ENCODE results near the gene RAB43. TPM values are rescaled to one million over a fixed set of nuclear protein-coding genes. Genes with fewer than 3 reads are reported as not detected.

The RAB43 gene
- total RNA-seq, 1 donor from 2014 or later, result 34.5 TPM

DNA sequence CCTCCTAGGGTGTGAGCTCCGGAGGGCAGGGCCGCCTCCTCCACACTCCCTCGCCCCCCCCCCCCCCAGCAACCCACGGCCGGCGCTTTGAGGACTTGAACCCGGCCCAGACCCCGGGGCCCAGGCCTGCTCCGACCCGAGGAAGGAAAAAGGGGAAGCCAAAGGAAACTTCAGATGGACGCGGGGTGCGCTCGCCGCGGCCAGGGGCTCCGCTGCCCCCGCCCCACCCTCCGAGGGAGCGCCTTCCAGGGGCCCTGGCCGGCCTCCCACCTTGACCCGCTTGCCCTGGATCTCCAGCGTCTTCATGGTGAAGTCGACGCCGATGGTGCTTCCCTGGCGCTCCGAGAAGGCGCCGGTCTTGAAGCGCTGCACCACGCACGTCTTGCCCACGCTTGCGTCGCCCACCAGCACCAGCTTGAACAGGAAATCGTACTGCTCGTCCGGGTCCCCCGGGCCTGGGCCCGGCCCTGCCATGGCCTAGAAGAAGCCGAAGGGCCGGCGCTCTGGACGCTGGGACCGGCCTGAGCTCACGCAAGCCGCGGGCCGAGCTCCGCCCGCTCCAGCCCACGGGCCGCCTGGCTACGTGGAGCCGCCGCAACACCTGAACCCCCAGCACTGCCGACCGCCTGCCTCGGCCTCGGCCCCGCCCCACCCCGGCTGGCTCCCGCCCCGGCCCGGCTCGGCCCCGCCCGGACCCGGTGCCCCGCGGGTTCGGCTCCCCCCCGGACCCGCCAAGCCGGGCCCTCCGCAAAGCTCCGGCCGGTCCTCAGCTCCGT lies 400 bp downstream of the RAB43 start:
- peak overlapping the region; percentile 61 for H2AFZ ChIP-seq (ENCODE audit: low read depth, low read length)
- peaks cover 8% of the 10 kb centered on the region for H3K36me3 ChIP-seq (ENCODE audit: insufficient read depth, low read length)
- peak overlapping the region; percentile 80 for H3K27ac Mint-ChIP-seq (ENCODE audit: unreplicated experiment)
- peak overlapping the region; percentile 88 for H3K4me3 Mint-ChIP-seq (ENCODE audit: unreplicated experiment)
- FAIRE-seq (no peak), DNase-seq (ENCODE audit: low read depth) (no peak)
- H3K27me3 Mint-ChIP-seq (ENCODE audit: low read depth, unreplicated experiment), result no peaks in the 10 kb centered on the region
- peak overlapping the region; percentile 81 for H3K9ac ChIP-seq (ENCODE audit: low read length)
- peaks cover 40% of the 10 kb centered on the region for H4K20me1 ChIP-seq (ENCODE audit: insufficient read depth, low read length)
- H3K9me3 ChIP-seq (ENCODE audit: insufficient read depth, low read depth, low read length), result no peaks in the 10 kb centered on the region
- TF ChIP-seq EZH2 (IDR thresholded peaks at IDR 0.05; ENCODE audit: insufficient read depth, low read length), result no peak
- TF ChIP-seq, protein P1, sequence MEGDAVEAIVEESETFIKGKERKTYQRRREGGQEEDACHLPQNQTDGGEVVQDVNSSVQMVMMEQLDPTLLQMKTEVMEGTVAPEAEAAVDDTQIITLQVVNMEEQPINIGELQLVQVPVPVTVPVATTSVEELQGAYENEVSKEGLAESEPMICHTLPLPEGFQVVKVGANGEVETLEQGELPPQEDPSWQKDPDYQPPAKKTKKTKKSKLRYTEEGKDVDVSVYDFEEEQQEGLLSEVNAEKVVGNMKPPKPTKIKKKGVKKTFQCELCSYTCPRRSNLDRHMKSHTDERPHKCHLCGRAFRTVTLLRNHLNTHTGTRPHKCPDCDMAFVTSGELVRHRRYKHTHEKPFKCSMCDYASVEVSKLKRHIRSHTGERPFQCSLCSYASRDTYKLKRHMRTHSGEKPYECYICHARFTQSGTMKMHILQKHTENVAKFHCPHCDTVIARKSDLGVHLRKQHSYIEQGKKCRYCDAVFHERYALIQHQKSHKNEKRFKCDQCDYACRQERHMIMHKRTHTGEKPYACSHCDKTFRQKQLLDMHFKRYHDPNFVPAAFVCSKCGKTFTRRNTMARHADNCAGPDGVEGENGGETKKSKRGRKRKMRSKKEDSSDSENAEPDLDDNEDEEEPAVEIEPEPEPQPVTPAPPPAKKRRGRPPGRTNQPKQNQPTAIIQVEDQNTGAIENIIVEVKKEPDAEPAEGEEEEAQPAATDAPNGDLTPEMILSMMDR (IDR thresholded peaks at IDR 0.05; ENCODE audit: insufficient read depth, low read depth, low read length), result no peak
- H3K27ac ChIP-seq (ENCODE audit: low read depth, low read length), result peak overlapping the region; percentile 45
- peaks cover 41% of the 10 kb centered on the region for H3K79me2 ChIP-seq (ENCODE audit: insufficient read depth, low read length)
- H3K36me3 Mint-ChIP-seq (ENCODE audit: low read depth, unreplicated experiment), result peaks cover 3% of the 10 kb centered on the region
- peaks cover 27% of the 10 kb centered on the region for H3K4me1 Mint-ChIP-seq (ENCODE audit: low read depth, unreplicated experiment)
- H3K4me1 ChIP-seq (ENCODE audit: insufficient read depth, low read length), result peaks cover 12% of the 10 kb centered on the region
- H3K4me3 ChIP-seq (ENCODE audit: insufficient read depth, low read depth, low read length), result peak overlapping the region; percentile 77
- H3K27me3 ChIP-seq (ENCODE audit: insufficient read depth, low read length), result no peaks in the 10 kb centered on the region
- no peaks in the 10 kb centered on the region for H3K9me3 Mint-ChIP-seq (ENCODE audit: unreplicated experiment)
- H3K4me2 ChIP-seq (ENCODE audit: low read length), result peak overlapping the region; percentile 91

DNA sequence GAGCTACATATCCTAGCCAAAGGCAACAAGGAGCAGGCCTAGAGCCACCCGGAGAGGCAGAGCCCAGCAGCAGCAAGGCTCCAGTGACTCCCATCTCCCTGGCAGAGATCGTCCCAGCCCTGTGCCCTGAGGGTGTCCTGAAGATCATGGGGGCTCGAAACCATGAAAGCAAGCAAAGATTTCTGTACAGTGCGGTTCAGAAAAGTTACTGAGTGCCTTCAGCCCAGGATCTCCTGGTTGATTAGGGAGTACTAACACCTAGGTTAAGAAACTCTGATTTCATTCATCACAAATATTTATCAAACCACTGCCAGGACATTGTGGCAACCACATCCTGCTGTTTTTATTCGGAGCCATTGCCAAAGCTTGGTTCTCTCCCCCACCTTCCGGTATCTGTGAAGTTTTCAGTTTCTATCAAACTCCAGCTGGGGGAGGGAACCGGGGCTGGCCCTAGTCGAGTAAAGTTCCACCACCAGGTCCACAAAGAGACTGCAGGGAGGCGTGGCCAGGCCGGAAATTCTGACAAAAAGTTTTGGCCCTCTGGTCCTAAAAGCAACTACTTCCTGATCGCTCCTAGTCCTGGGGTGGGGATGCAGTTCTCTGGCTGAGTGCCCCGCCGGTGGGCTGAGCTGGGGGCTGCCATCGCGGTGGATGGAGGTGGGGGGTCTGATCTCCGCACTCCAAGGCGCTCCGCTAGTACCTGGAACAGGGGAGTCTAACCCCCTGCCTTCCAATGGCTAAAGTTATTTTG lies 1.2 kb downstream of the RAB43 start:
- H3K4me1 Mint-ChIP-seq (ENCODE audit: low read depth, unreplicated experiment), result peaks cover 32% of the 10 kb centered on the region
- Histone ChIP-seq H3K4me1 (ENCODE audit: insufficient read depth, low read length) (peaks cover 12% of the 10 kb centered on the region), H3K4me3 (ENCODE audit: insufficient read depth, low read depth, low read length) (peak overlapping the region; percentile 77), H3K27me3 (ENCODE audit: insufficient read depth, low read length) (no peaks in the 10 kb centered on the region), H3K27ac (ENCODE audit: low read depth, low read length) (peak overlapping the region; percentile 64), H3K9ac (ENCODE audit: low read length) (peak overlapping the region; percentile 81), H3K79me2 (ENCODE audit: insufficient read depth, low read length) (peaks cover 47% of the 10 kb centered on the region), H3K9me3 (ENCODE audit: insufficient read depth, low read depth, low read length) (no peaks in the 10 kb centered on the region), H3K4me2 (ENCODE audit: low read length) (peak overlapping the region; percentile 91), H4K20me1 (ENCODE audit: insufficient read depth, low read length) (peaks cover 46% of the 10 kb centered on the region), H3K36me3 (ENCODE audit: insufficient read depth, low read length) (peaks cover 8% of the 10 kb centered on the region), H2AFZ (ENCODE audit: low read depth, low read length) (peak overlapping the region; percentile 46)
- DNase-seq (ENCODE audit: low read depth) (peak; percentile 80), FAIRE-seq (no peak)
- no peaks in the 10 kb centered on the region for H3K9me3 Mint-ChIP-seq (ENCODE audit: unreplicated experiment)
- no peaks in the 10 kb centered on the region for H3K27me3 Mint-ChIP-seq (ENCODE audit: low read depth, unreplicated experiment)
- H3K27ac Mint-ChIP-seq (ENCODE audit: unreplicated experiment), result peak overlapping the region; percentile 73
- no peak for TF ChIP-seq EZH2 (IDR thresholded peaks at IDR 0.05; ENCODE audit: insufficient read depth, low read length)
- TF ChIP-seq, protein P1 (IDR thresholded peaks at IDR 0.05; ENCODE audit: insufficient read depth, low read depth, low read length), result peak; percentile 6
- H3K4me3 Mint-ChIP-seq (ENCODE audit: unreplicated experiment), result peak overlapping the region; percentile 88
- peaks cover 3% of the 10 kb centered on the region for H3K36me3 Mint-ChIP-seq (ENCODE audit: low read depth, unreplicated experiment)

Data from astrocyte (in vitro differentiated cells and primary cell).